GF-D8 (cell line): ENCODE results near the gene PAN3.
A peak's percentile ranks its signal among the peaks of the same experiment; 100 is the strongest.

Source experiments
- DNase-seq: peaks from one replicate; lab custom pipeline; 2025; lab: John Stamatoyannopoulos, UW

Gene PAN3

GRCh38 chr13:28138012-28138755, at the start of gene PAN3:
Gene PAN3, plus strand, starts transcription at chr13:28138545. Its CDS starts 113 bp downstream, at chr13:28138658.
- DNase-seq, result peak; percentile 82

GRCh38 chr13:28089065-28089464, 49.3 kb upstream of the PAN3 start:
- no peak for DNase-seq

GRCh38 chr13:28092431-28092830, 45.9 kb upstream of the PAN3 start:
- no peak for DNase-seq

DNA sequence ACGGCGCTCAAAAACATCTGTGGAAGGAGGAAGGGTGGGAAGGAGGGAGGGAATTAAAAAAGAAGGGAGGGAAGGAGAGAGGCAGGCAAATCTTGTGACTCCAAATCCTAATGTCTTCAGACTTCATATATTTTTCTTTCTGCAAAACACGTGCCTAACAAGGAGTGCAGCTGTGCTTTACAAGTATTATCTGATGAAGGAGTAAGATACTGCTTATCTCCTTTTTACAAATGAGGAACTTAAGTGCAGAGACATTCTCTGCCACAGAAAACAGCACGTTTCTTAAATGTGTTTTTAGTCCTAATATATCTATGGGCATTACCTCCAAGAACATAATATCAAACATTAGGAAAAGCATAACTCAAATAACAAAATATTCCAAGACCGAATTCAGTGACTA, 44.5 kb upstream of the PAN3 start:
- peak; percentile 99 for DNase-seq

GRCh38 chr13:28094306-28094705, 44.0 kb upstream of the PAN3 start:
- peak; percentile 99 for DNase-seq

DNA sequence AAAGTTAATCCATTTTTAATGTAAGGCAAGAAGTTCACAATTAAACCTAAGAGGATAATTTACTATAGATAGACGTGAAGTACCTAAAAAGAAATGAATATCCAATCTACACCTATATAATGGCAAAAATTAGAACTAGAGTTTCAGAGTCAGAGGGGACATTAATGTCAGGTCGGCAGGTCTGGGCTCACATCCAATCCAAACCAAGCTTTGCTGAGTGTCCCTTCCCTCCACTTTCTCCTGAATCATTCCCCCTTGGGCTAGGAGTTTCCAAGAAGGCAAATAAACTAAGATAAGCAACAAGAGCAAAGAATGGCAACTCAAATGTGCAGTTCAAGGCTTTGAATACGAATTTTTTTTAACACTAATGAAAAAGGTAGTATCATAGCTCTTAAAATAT, 40.8 kb upstream of the PAN3 start:
- no peak for DNase-seq

GRCh38 chr13:28099396-28100149, 38.8 kb upstream of the PAN3 start:
- no peak for DNase-seq

DNA sequence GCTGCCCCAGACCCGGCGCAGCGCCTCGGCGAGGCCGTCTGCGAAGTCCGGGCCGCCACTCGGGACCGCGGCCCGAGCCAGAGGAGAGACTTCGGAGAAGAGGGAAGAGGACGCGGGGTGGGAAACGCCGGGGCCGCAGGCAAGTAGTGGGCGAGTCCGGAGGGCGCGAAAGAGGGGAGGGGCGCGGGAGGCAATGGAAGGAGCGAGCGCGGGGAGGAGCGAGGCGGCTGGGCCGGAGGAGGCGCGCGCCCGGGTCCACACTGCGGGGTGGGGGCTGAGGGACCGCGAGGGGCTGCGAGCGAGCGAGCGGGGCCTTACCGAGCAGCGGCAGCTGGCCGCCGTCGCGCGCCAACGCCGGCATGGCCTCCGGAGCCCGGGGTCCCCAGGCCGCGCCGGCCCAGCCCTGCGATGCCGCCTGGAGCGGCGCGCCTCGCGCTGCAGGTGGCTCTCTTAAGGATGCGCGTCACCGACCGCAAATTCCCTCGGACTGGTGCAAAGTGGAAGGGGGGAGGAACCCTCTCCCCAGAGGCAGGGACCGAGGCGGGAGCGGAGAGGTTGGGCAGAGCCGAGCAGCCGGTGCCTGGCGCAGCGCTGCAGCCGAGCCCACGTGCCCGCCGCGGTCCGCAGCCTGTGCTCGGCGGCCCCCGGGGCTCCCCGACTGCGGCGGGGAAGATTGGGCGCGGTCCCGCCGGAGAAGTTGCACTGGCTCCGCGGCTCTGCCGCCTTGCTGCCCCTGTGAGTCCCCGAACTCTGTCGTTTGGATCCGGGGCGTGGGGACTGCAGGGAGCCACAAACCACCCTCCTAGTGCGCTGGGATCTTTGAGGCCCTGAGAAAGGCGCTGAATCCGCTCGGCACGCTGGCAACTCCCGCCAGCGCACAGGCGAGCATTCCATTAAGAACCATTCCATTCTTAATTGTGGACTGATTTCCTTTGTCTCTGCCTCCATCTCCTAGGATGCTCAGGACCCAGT, 37.9 kb upstream of the PAN3 start, which contains the start of gene FLT3:
FLT3 (minus strand) TSS at position 427 of the 972 bp plus-strand sequence; CDS start at position 361, 66 bp downstream.
- DNase-seq, result peak; percentile 97

GRCh38 chr13:28101886-28102285, 36.5 kb upstream of the PAN3 start:
- DNase-seq, result peak; percentile 28

DNA sequence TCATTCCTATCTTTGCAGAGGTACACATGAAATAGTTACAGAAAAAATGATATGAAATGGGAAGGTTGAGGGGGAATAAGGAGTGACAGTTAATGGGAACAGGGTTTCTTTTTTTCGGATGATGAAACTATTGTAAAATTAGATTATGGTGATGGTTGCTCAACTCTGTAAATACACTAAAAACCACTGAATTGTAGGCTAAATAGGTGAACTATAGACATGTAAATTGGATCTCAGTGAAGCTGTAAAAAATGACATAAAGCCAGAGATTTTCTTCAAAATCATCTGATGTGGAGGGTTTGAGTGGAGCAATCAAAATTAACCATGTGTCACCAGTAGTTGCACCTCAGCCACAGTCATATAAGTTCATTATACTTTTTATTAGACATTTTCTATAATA, 31.4 kb upstream of the PAN3 start:
- no peak for DNase-seq

GRCh38 chr13:28110414-28110813, 27.9 kb upstream of the PAN3 start:
- no peak for DNase-seq

DNA sequence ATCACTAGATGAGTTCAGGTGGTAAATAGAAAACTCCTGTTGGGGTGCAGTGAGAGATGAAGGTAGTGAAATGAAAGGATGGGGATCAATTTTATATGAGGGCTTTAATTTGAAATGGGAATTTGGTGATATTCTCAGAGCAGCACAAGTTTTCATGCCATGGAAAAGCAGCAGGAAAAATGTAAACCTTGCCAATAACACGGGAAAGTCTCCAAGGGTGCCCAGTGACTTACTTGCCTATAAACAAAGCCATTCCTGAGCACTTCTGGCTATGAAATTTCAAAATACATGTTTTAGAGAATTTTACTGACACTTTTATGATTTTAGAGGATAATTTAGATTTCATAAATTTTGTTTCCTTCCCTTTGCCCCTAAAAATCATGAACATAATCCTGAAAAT, 21.6 kb upstream of the PAN3 start:
- no peak for DNase-seq

- DNase-seq, result no peak
These were observed 20.5 kb upstream of the PAN3 start for GRCh38 chr13:28117689-28118377.

DNA sequence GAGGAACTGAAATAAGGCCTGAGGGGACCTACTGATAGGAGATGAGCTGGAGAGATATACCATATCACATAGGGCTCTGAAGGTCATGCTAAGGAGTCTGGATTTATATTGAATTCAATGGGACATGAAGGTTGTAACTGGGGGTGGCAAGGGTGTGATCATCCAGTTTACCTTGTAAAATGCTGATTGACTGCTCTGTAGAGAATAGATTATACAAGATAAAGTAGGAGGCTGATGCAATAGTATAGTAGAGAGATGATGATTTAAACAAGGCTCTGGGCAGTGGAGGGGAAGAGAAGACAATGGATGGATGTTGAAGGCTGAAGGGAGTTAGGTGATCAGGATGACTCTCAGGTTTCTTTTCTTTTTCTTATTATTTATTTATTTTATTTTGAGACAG, 18.0 kb upstream of the PAN3 start:
- DNase-seq, result no peak

GRCh38 chr13:28121224-28121623, 17.1 kb upstream of the PAN3 start:
- DNase-seq, result no peak

DNA sequence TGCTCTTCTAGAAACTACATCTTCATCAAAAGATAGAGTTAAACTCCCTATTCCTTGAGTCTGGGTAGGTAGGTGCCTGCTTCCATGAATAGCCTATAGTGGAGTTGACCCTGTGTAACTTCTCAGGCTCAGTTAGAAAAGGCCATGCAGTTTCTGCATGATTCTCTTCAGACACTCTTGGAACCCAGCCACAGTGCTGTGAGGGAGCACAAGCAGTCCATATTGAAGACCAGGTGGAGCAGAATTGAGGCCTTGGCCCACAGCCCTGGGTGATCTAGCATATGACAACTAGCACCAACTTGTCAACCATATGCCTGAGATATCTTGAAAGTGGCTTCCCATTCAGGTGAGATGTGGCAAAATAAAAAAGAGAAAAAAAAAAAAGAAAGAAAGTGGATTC, 10.3 kb upstream of the PAN3 start:
- no peak for DNase-seq

DNA sequence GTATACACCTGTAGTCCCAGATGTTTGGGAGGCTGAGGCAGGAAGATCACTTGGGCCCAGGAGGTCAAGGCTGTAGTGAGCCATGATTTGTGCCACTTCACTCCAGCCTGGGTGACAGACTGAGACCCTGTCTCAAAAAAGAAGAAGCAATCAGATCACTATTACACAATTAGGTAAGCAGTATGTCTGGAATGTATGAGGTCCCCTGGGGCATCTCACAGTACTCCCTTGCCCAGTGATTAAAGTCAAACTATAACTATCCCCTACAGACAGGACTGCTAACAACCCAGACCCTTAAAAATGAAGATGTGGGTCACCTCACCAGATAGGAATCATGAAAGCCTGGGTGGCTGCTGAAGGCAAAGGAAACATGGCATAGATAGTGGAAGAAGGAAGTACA, 9.4 kb upstream of the PAN3 start:
- DNase-seq, result no peak

- no peak for DNase-seq
These were observed 8.2 kb upstream of the PAN3 start for GRCh38 chr13:28129911-28130693.

- no peak for DNase-seq
These were observed 6.7 kb upstream of the PAN3 start for GRCh38 chr13:28131646-28132045.

DNA sequence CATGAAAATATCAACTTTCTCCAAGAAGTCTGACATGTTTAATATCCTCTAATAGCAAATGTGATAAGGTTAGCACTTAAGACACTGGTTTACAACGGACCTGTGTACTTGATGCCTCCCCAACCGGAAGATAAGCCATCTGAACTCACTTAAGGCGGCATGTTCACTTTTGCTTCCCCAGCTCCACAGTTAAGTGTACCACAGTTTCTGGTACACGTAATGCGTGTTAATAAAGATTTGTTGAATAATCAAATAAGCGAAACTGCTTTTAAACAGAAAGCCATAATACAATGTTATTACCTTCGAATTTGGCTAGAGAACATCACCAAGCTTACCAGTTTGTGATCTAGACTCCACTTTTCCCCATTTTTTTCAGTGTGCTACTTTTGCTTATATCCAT, 1.4 kb upstream of the PAN3 start:
- DNase-seq, result no peak

GRCh38 chr13:28137596-28137995, 749 bp upstream of the PAN3 start:
- DNase-seq, result no peak
